Astrocyte of the spinal cord (primary cell): ENCODE results near the gene SMIM33.

ENCODE experiments used
- DNase-seq: peaks from one replicate; pipeline ENCODE4 v3.0.0; 2011; ENCODE audit warnings: low read depth, low spot score
- H3K4me3 ChIP-seq: 2 replicates; pipeline ENCODE4 v1.5.1; 2011; ENCODE audit warnings: low read depth, mild to moderate bottlenecking, low read length, moderate library complexity
- in situ Hi-C: cut with HindIII; loops from 2 replicates; pipeline ENCODE4 v1.10.0; 2017; ENCODE audit warnings: low sequenced_read_pairs
- TF ChIP-seq, protein P1 (sequence below): IDR thresholded peaks from 2 replicates; pipeline ENCODE4 v1.5.1; 2012; ENCODE audit warnings: low read depth, mild to moderate bottlenecking, low read length, inconsistent platforms

The SMIM33 gene

DNA sequence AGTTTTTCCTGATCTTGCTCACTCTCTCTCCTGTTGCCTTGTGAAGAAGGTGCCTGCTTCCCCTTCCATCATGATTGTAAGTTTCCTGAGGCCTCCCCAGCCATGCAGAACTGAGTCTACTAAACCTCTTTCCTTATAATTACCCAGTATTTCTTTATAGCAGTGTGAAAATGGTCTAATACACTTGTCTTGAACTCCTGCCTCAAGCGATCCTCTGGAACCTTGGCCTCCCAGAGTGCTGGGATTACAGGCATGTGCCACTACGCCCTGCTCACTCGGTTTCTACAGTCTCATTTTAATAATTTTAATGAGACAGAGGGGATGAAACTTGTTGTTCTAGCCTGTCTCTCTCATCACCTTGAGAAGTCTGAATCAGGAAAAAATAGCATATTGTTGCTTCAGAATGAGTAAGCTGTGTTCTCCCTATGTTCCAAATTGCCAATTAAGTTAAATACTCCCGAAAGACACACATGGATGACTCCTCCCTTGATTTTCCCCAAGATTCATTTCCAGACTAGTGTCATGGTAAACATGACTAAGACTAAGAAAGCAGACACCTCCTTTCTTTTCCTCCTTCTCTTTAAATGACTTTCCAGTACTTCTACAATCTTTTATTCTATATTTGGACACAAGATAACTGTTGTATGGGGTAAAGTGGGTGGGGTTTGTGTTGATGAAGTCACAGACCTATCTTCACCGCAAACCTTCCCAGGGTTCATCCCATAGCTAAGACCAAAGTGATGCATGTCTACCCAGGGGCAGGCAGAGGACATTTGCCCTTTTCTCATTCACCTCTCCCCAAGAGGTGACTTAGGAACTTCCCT lies 23.6 kb upstream of the SMIM33 start:
- in situ Hi-C loops, result no loop called here
- TF ChIP-seq, protein P1, sequence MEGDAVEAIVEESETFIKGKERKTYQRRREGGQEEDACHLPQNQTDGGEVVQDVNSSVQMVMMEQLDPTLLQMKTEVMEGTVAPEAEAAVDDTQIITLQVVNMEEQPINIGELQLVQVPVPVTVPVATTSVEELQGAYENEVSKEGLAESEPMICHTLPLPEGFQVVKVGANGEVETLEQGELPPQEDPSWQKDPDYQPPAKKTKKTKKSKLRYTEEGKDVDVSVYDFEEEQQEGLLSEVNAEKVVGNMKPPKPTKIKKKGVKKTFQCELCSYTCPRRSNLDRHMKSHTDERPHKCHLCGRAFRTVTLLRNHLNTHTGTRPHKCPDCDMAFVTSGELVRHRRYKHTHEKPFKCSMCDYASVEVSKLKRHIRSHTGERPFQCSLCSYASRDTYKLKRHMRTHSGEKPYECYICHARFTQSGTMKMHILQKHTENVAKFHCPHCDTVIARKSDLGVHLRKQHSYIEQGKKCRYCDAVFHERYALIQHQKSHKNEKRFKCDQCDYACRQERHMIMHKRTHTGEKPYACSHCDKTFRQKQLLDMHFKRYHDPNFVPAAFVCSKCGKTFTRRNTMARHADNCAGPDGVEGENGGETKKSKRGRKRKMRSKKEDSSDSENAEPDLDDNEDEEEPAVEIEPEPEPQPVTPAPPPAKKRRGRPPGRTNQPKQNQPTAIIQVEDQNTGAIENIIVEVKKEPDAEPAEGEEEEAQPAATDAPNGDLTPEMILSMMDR, result no peak
- peak; percentile 17 for DNase-seq
- no peak overlapping the region for H3K4me3 ChIP-seq

DNA sequence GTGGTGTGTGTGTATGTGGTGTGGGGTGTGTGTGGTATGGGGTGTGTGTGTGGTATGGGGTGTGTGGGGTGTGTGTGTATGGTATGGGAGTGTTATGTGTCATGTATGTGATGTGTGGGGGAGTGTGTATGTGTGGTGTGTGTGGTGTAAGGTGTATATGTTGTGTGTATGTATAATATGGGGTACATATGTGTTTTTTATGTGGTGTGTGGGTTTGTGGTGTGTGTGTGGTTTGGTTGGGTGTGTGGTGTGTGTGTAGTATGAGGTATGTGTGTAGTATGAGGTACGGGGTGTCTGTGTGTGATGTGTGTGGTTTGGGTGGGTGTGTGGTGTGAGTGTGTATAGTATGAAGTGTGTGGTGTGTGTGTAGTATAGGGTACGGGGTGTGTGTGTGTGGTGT lies 19.6 kb upstream of the SMIM33 start:
- no peak overlapping the region for H3K4me3 ChIP-seq
- TF ChIP-seq, protein P1, result no peak

DNA sequence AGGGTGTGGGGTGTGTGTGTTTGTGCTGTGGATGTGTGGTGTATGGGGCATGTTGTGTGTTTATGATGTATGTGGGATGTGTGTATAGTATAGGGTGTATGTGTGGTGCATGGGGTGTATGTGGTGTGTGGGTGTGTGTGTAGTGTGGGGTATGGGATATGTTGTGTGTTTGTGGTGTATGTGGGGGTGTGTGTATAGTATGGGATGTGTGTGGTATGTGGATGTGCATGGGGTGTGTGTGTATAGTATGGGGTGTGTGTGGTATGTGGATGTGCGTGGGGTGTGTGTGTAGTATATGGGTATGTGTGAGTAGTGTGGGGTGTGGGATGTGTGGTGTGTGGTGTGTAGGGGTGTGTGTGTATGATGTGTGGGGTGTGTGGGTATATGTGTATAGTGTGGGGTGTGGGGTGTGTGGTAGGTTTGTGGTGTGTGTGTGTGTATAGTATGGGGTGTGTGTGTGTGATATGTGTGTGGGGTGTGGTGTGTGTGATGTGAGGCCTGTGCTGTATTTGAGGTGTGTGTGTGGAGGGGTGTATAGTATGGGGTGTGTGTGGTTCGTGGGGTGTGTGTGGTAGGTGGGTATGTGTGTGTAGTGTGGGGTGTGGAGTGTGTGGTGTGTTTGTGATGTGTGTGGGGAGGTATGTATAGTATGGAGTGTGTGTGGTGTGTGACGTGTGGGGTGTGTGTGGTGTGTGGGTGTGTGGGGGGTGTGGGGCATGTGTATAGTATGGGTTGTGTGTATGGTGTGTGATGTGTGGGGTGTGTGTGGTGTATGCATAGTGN lies 18.7 kb upstream of the SMIM33 start:
- TF ChIP-seq, protein P1, result no peak
- no peak overlapping the region for H3K4me3 ChIP-seq
- in situ Hi-C loops, result no loop called here
- DNase-seq, result no peak

More for the DNA sequence above, 19.6 kb upstream of the SMIM33 start:
- no peak for DNase-seq
- in situ Hi-C loops, result no loop called here

DNA sequence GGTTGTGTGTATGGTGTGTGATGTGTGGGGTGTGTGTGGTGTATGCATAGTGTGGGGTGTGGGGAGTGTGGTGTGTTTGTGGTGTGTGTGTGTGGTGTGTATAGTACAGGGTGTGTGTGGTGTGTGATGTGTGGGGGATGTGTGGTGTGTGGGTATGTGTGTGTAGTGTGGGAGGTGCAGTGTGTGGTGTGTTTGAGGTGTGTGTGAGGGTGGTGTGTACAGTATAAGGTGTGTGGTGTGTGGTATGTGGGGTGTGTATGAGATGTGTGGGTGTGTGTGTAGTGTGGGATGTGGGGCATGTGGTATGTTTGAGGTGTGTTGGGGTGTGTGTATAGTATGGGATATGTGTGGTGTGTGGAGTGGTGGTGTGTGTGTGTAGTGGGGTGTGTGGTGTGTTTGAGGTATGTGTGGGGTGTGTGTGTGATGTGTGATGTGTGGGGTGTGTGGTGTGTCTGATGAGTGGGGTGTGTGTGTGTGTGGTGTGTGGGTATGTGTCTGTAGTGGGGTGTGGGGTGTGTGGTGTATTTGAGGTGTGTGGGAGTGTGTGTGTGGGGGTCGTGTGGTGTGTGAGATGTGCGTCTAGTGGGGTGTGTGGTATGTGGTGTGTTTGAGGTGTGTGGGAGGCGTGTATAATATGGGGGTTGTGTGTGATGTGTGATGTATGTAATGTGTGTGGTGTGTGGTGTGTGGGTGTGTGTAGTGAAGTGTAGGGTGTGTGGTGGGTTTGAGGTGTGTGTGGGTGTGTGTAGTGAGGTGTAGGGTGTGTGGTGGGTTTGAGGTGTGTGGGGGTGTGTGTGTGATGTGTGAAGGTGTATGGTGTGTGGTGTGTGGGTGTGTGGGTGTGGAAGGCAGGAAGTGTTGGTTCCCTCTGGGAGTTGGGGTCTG lies 16.9 kb upstream of the SMIM33 start:
- DNase-seq, result no peak
- in situ Hi-C loops, result no loop called here
- TF ChIP-seq, protein P1, result no peak
- H3K4me3 ChIP-seq, result no peak overlapping the region

DNA sequence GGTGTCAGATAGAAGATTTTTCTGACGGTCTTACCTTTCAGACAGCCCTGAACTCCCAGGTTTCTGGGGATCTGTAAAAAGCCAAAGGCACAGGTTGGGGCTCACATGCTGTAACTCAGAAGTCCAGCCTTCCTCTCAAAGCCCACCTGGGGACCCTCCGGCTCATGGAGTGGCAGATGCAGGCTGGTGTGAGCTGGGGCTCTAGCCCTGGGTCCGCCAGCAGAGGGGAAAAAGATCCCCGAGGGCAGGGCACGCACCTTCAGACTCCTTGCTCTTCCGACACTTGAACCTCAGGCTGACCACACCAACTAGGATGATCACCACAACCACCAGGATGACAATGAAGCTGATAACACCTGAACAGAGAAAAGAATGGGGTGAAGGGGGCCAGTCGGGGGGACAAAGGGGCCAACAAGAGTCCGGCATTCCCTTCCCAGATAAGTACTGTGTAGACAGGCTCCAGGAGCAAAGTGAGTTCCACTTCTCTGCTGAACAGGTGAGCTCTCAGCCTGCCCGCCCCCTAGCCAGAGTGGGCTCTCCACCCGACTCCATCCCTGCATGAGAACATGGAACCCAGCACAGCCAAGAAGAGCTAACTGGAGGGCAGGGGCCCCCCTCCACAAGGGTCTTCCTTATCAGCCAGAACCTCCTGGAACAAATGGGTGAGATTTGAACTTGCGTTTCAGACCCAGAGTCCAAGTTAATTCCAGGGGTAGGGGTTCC lies 16.1 kb upstream of the SMIM33 start:
- H3K4me3 ChIP-seq, result no peak overlapping the region
- TF ChIP-seq, protein P1, result no peak
- no peak for DNase-seq
- in situ Hi-C loops, result no loop called here
